Measurements from ENCODE around the gene USB1. TPM values are rescaled to one million over a fixed set of nuclear protein-coding genes. Genes with fewer than 3 reads are reported as not detected.

Gene USB1
- total and polyA plus RNA-seq, 2 experiments from 2014 or later = 79.6 to 118 TPM

- no peaks in the 10 kb centered on the region for H3K36me3 ChIP-seq (ENCODE audit: insufficient read depth)
- H3K4me2 ChIP-seq = no peak overlapping the region
- no peak for TF ChIP-seq CREB1 (CRISPR knock-in tag; IDR thresholded peaks at IDR 0.05; ENCODE audit: low read depth)
- no peak for TF ChIP-seq JUNB (IDR thresholded peaks at IDR 0.05; ENCODE audit: unreplicated experiment)
- no peak for TF ChIP-seq ETS1 (IDR thresholded peaks at IDR 0.05)
- TF ChIP-seq, protein P1, sequence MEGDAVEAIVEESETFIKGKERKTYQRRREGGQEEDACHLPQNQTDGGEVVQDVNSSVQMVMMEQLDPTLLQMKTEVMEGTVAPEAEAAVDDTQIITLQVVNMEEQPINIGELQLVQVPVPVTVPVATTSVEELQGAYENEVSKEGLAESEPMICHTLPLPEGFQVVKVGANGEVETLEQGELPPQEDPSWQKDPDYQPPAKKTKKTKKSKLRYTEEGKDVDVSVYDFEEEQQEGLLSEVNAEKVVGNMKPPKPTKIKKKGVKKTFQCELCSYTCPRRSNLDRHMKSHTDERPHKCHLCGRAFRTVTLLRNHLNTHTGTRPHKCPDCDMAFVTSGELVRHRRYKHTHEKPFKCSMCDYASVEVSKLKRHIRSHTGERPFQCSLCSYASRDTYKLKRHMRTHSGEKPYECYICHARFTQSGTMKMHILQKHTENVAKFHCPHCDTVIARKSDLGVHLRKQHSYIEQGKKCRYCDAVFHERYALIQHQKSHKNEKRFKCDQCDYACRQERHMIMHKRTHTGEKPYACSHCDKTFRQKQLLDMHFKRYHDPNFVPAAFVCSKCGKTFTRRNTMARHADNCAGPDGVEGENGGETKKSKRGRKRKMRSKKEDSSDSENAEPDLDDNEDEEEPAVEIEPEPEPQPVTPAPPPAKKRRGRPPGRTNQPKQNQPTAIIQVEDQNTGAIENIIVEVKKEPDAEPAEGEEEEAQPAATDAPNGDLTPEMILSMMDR (conservative IDR thresholded peaks at IDR 0.05; ENCODE audit: low read depth in 2 of 2) = no peak
- no peak for TF ChIP-seq EZH2phosphoT487 (IDR thresholded peaks at IDR 0.05; ENCODE audit: unreplicated experiment)
- TF ChIP-seq EZH2 (IDR thresholded peaks at IDR 0.05; ENCODE audit: low read depth, unreplicated experiment) = no peak
- no peak for TF ChIP-seq STAT1 (IDR thresholded peaks at IDR 0.05; ENCODE audit: unreplicated experiment)
- TF ChIP-seq ZNF114 (CRISPR knock-in tag; IDR thresholded peaks at IDR 0.05) = no peak
- no peak for ATAC-seq
- no peaks in the 10 kb centered on the region for H4K20me1 ChIP-seq (replicated peaks; ENCODE audit: insufficient read depth)
- Mint-ChIP-seq H3K27me3 (ENCODE audit: insufficient read depth, low read depth, poor library complexity) (peaks cover 7% of the 10 kb centered on the region), H3K4me1 (peaks cover 3% of the 10 kb centered on the region; the same call in 2 of the 3 replicates), H3K9me3 (no peaks in the 10 kb centered on the region), H3K36me3 (ENCODE audit: low read depth) (no peaks in the 10 kb centered on the region), H3K27ac (peak overlapping the region; percentile 52; the same call in 1 of the 2 replicates), H3K4me3 (no peak overlapping the region)
- H2AFZ ChIP-seq = no peak overlapping the region
- no peaks in the 10 kb centered on the region for H3K4me1 ChIP-seq (ENCODE audit: insufficient read depth)
- 0 out of 2 replicates have a peak, but pooled peaks cover 2% of the 10 kb centered on the region for H3F3A ChIP-seq (replicated peaks; ENCODE audit: low read depth)
- H3K79me2 ChIP-seq (replicated peaks; ENCODE audit: insufficient read depth) = no peaks in the 10 kb centered on the region
- no peaks in the 10 kb centered on the region for H3K27me3 ChIP-seq (ENCODE audit: insufficient read depth)
- no peaks in the 10 kb centered on the region for H3K9me2 ChIP-seq (ENCODE audit: insufficient read depth)
- no peak overlapping the region for H3K27ac ChIP-seq (ENCODE audit: low read depth)
- H3K4me3 ChIP-seq = no peak overlapping the region
- DNase-seq (ENCODE audit: low spot score) = no peak
These were observed 31.6 kb upstream of the USB1 start for GRCh38 chr16:57969451-57970123.

DNA sequence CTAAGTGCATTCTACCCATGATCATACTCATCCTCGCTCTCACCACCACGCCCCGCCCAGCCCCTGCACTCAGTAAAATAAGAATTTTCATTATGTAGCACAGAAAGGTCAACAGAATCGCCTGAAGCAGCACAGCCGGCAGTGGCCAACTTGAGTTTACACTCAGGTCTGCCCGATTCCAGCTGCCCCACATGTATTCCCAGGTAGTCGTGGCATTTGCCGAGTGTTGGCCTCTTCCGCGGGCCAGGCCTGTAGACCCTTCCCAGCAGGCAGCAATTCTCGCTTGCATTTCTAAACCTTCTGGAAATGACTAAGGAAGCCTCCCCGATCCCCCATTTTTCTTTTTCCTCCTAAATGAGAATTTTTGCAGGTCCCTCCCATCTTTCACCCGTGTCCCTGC is 30.9 kb upstream of the USB1 start:
- Histone ChIP-seq H3K27me3 (ENCODE audit: insufficient read depth) (no peaks in the 10 kb centered on the region), H3K4me3 (no peak overlapping the region), H3K27ac (ENCODE audit: low read depth) (no peak overlapping the region), H3K9me2 (ENCODE audit: insufficient read depth) (no peaks in the 10 kb centered on the region), H4K20me1 (replicated peaks; ENCODE audit: insufficient read depth) (no peaks in the 10 kb centered on the region), H3F3A (replicated peaks; ENCODE audit: low read depth) (no peaks in the 10 kb centered on the region), H3K79me2 (replicated peaks; ENCODE audit: insufficient read depth) (no peaks in the 10 kb centered on the region), H3K4me2 (no peak overlapping the region), H3K36me3 (ENCODE audit: insufficient read depth) (no peaks in the 10 kb centered on the region), H3K4me1 (ENCODE audit: insufficient read depth) (no peaks in the 10 kb centered on the region), H2AFZ (no peak overlapping the region)
- H3K4me1 Mint-ChIP-seq = peaks cover 3% of the 10 kb centered on the region; the same call in 2 of the 3 replicates
- H3K36me3 Mint-ChIP-seq (ENCODE audit: low read depth) = no peaks in the 10 kb centered on the region
- ATAC-seq = no peak
- no peak overlapping the region for H3K27ac Mint-ChIP-seq
- TF ChIP-seq ZNF114 (CRISPR knock-in tag; IDR thresholded peaks at IDR 0.05) (no peak), ZNF331 (CRISPR knock-in tag; IDR thresholded peaks at IDR 0.05; ENCODE audit: low read depth) (no peak), POLR2AphosphoS5 (IDR thresholded peaks at IDR 0.05; ENCODE audit: low read depth) (no peak), EZH2 (IDR thresholded peaks at IDR 0.05; ENCODE audit: low read depth, unreplicated experiment) (no peak), REST (IDR thresholded peaks at IDR 0.05; ENCODE audit: unreplicated experiment) (no peak), NANOG (IDR thresholded peaks at IDR 0.05; ENCODE audit: borderline replicate concordance) (no peak)
- no peak for DNase-seq (ENCODE audit: low spot score)
- no peak overlapping the region for H3K4me3 Mint-ChIP-seq
- no peaks in the 10 kb centered on the region for H3K9me3 Mint-ChIP-seq
- H3K27me3 Mint-ChIP-seq (ENCODE audit: insufficient read depth, low read depth, poor library complexity) = peaks cover 7% of the 10 kb centered on the region

Data from GM23338 (cell line).